Astrocyte (in vitro differentiated cells and primary cell): ENCODE results near the gene C15orf61.

Source experiments
- CTCF ChIP-seq: IDR thresholded peaks from 2 replicates; pipeline ENCODE4 v1.5.1; 2011; ENCODE audit warnings: low read depth, mild to moderate bottlenecking, inconsistent platforms, low read length, moderate library complexity; ENCODE audit not compliant: insufficient read depth
- EZH2 ChIP-seq: IDR thresholded peaks from 2 replicates; pipeline ENCODE4 v1.6.1; 2012; ENCODE audit warnings: mild to moderate bottlenecking, low read length, inconsistent platforms; ENCODE audit not compliant: insufficient read depth

GRCh38 chr15:67543348-67543718, 22.4 kb downstream of the C15orf61 start:
- TF ChIP-seq CTCF: no peak
- TF ChIP-seq EZH2: no peak
